HepG2 (cell line): ENCODE measurements around the gene TTC8. TPM values are rescaled to one million over a fixed set of nuclear protein-coding genes. Genes with fewer than 3 reads are reported as not detected.
A peak's percentile ranks its signal among the peaks of the same experiment; 100 is the strongest.

Experiments
- FOSL2 ChIP-seq: sonication (generic); formaldehyde crosslinking; IDR thresholded peaks from 2 replicates; pipeline ENCODE4 v1.4.0; 2020; ENCODE audit warnings: missing genetic modification reagents
- FOXK2 ChIP-seq: fragments of 450-650 bp; IDR thresholded peaks from 2 replicates; pipeline ENCODE4 v1.6.1; 2016
- KLF13 ChIP-seq: sonication (generic); formaldehyde crosslinking; IDR thresholded peaks from 2 replicates; pipeline ENCODE4 v1.4.0; 2020; ENCODE audit warnings: mild to moderate bottlenecking, missing genetic modification reagents
- MAX ChIP-seq: IDR thresholded peaks from 2 replicates; pipeline ENCODE4 v1.6.1; 2012; ENCODE audit warnings: inconsistent platforms
- PHF20 ChIP-seq: sonication (generic); formaldehyde crosslinking; IDR thresholded peaks from 2 replicates; pipeline ENCODE4 v1.5.0; 2020; ENCODE audit warnings: mild to moderate bottlenecking, missing genetic modification reagents
- RBFOX2 ChIP-seq: fragments of 200-400 bp; formaldehyde crosslinking; IDR thresholded peaks from 2 replicates; pipeline ENCODE4 v1.6.1; 2017; ENCODE audit warnings: low read depth, mild to moderate bottlenecking, low read length
- RCOR2 ChIP-seq: IDR thresholded peaks from 2 replicates; pipeline ENCODE4 v1.6.1; 2016; ENCODE audit warnings: missing biosample characterization, missing genetic modification reagents
- SNAI1 ChIP-seq: sonication (generic); formaldehyde crosslinking; IDR thresholded peaks from 2 replicates; pipeline ENCODE4 v1.5.0; 2020; ENCODE audit warnings: mild to moderate bottlenecking, missing genetic modification reagents, borderline replicate concordance
- THAP9 ChIP-seq: sonication (generic); formaldehyde crosslinking; IDR thresholded peaks from 2 replicates; pipeline ENCODE4; 2020; ENCODE audit warnings: missing genetic modification reagents, mild to moderate bottlenecking, borderline replicate concordance
- ZKSCAN5 ChIP-seq: sonication (generic); formaldehyde crosslinking; IDR thresholded peaks from 2 replicates; pipeline ENCODE4 v1.5.1; 2020; ENCODE audit warnings: mild to moderate bottlenecking, missing genetic modification reagents
- ZNF260 ChIP-seq: sonication (generic); formaldehyde crosslinking; IDR thresholded peaks from 2 replicates; pipeline ENCODE4 v1.4.0; 2020; ENCODE audit warnings: missing genetic modification reagents, low read depth, mild to moderate bottlenecking, borderline replicate concordance
- ZNF318 ChIP-seq: sonication (generic); formaldehyde crosslinking; IDR thresholded peaks from 2 replicates; pipeline ENCODE4 v1.4.0; 2020; ENCODE audit warnings: mild to moderate bottlenecking, missing genetic modification reagents
- ZNF383 ChIP-seq: sonication (generic); formaldehyde crosslinking; IDR thresholded peaks from 2 replicates; pipeline ENCODE4 v1.4.0; 2020; ENCODE audit warnings: missing genetic modification reagents, mild to moderate bottlenecking, borderline replicate concordance
- ZNF772 ChIP-seq: sonication (generic); formaldehyde crosslinking; IDR thresholded peaks from 2 replicates; pipeline ENCODE4 v1.5.0; 2020; ENCODE audit warnings: mild to moderate bottlenecking, missing genetic modification reagents
- ZNF775 ChIP-seq: sonication (generic); formaldehyde crosslinking; IDR thresholded peaks from 2 replicates; pipeline ENCODE4 v1.4.0; 2020; ENCODE audit warnings: missing genetic modification reagents, mild to moderate bottlenecking, moderate library complexity, borderline replicate concordance
- polyA plus RNA-seq, 8 experiments: library from polyadenylated mRNA; depleted of rRNA in 3 of 8; stranded (reverse) in 7 of 8; unstranded in 1 of 8; fragments of >200 nt; fragmentation: Illumina TruSeq in 4 of 8; extraction: Trizol in 4 of 8; gene quantifications; 2 replicates each; pipeline versions ENCODE4 v1.2.1 to v1.2.3, GENCODE V29; 2011 to 2016; ENCODE audit warnings: low read depth in 4 of 8, missing spikeins in 1 of 8, mixed read lengths in 1 of 8; ENCODE audit not compliant: insufficient read depth in 1 of 8
- total RNA-seq, 5 experiments: library from RNA; depleted of rRNA; stranded (reverse); fragments of >200 nt; fragmentation: Illumina TruSeq; extraction: Trizol; gene quantifications; 2 replicates each; pipeline ENCODE4 v1.2.3, GENCODE V29; 2016; ENCODE audit warnings: low read depth in 1 of 5
- TF ChIP-seq, protein P1 (sequence below): sonication (generic); formaldehyde crosslinking; IDR thresholded peaks from 2 replicates; pipeline ENCODE4 v1.5.0; 2020; ENCODE audit warnings: missing genetic modification reagents

TTC8 gene
- total and polyA plus RNA-seq, 2 of the 13 experiments (the other 11 are each of a cell fraction or from before 2014, with no cell fraction given) = 13.8 to 15.2 TPM

DNA sequence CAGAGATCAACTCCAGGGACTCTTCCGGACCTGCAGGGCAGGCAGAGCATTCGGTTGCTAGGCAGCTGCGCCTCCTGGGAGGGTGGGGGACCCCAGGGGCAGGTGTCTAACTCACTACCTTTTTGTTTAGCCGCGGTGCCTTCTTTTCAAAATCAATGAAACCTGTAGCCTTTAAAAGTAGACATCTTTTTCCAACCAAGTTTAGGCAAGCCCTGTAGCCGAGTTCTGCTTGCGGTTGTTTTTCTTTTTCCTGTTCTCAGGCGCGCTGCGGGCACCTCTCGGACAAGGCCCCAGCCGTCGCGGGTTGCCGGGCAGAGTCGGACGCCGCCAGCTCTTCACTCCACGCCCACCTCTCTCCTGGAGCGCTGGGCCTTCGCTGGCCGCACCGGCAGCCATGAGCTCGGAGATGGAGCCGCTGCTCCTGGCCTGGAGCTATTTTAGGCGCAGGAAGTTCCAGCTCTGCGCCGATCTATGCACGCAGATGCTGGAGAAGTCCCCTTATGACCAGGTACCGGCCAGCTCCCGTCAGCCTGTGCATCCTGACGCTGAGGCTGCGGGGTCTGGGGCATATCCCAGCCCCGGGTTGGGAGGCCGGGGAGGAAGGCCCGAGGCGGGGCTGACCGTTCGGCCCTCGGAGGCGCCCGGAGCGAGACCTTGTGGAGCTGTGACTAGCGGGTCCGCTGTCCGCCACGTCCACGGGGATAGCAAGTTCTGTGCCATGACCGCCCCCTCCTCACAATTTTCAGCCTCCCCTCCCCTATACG, at the start of gene TTC8 (continued):
- TF ChIP-seq ZNF318 (CRISPR knock-in tag) (no peak), SNAI1 (CRISPR knock-in tag) (peak; percentile 51; the same call in 1 of the 2 replicates), ZNF775 (no peak), ZKSCAN5 (CRISPR knock-in tag) (no peak), RBFOX2 (peak; percentile 89), FOSL2 (CRISPR knock-in tag) (peak; percentile 36; the same call in 1 of the 2 replicates), ZNF772 (CRISPR knock-in tag) (peak; percentile 86; the same call in 1 of the 2 replicates), THAP9 (CRISPR knock-in tag) (peak; percentile 78; the same call in 1 of the 2 replicates), FOXK2 (peak; percentile 26; the same call in 1 of the 2 replicates), RCOR2 (no peak), MAX (peak; percentile 85), PHF20 (CRISPR knock-in tag) (peak; percentile 67), KLF13 (CRISPR knock-in tag) (peak; percentile 27; the same call in 1 of the 2 replicates), ZNF260 (CRISPR knock-in tag) (no peak), ZNF383 (no peak)
- TF ChIP-seq, protein P1, sequence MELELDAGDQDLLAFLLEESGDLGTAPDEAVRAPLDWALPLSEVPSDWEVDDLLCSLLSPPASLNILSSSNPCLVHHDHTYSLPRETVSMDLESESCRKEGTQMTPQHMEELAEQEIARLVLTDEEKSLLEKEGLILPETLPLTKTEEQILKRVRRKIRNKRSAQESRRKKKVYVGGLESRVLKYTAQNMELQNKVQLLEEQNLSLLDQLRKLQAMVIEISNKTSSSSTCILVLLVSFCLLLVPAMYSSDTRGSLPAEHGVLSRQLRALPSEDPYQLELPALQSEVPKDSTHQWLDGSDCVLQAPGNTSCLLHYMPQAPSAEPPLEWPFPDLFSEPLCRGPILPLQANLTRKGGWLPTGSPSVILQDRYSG (CRISPR knock-in tag) = no peak
